Spleen (tissue), 11 donors: ENCODE results near the gene DOCK6. TPM values are rescaled to one million over a fixed set of nuclear protein-coding genes. Genes with fewer than 3 reads are reported as not detected.

Experiments
- DNase-seq: peaks from one replicate; pipeline ENCODE4 v3.0.0-alpha.2; 2020
- H3K27ac ChIP-seq, 8 donors: fragments of 200-600 bp; sonication (generic) in 7 of 8; 1 replicate in 4 of 8; 2 replicates in 4 of 8; pipeline versions ENCODE4 v1.5.0 to v1.8.0; 2016 to 2021; ENCODE audit warnings: inconsistent platforms in 4 of 8, mild to moderate bottlenecking in 4 of 8, moderate library complexity in 1 of 8
- H3K27me3 ChIP-seq, 7 donors: fragments of 200-600 bp; sonication (generic) in 6 of 7; replicated peaks in 1 of 7; 1 replicate in 4 of 7; 2 replicates in 3 of 7; pipeline versions ENCODE4 v1.5.0 to v1.8.0; 2016 to 2021; ENCODE audit warnings: inconsistent platforms in 3 of 7, mild to moderate bottlenecking in 1 of 7
- H3K36me3 ChIP-seq, 6 donors: fragments of 200-600 bp; sonication (generic) in 5 of 6; 1 replicate in 4 of 6; 2 replicates in 2 of 6; pipeline versions ENCODE4 v1.5.0 to v1.8.0; 2016 to 2021; ENCODE audit warnings: inconsistent platforms in 2 of 6
- H3K4me1 ChIP-seq, 6 donors: fragments of 200-600 bp; sonication (generic) in 5 of 6; 1 replicate in 3 of 6; 2 replicates in 3 of 6; pipeline versions ENCODE4 v1.5.0 to v1.8.0; 2016 to 2021; ENCODE audit warnings: inconsistent platforms in 3 of 6
- H3K4me3 ChIP-seq, 8 donors: fragments of 200-600 bp; sonication (generic) in 7 of 8; 1 replicate in 4 of 8; 2 replicates in 4 of 8; pipeline versions ENCODE4 v1.5.0 to v1.8.0; 2016 to 2021; ENCODE audit warnings: inconsistent platforms in 4 of 8, mild to moderate bottlenecking in 4 of 8, moderate library complexity in 2 of 8
- H3K9me3 ChIP-seq, 8 donors: fragments of 200-600 bp; sonication (generic) in 7 of 8; 1 replicate in 4 of 8; 2 replicates in 4 of 8; pipeline versions ENCODE4 v1.5.0 to v1.8.0; 2016 to 2021; ENCODE audit warnings: inconsistent platforms in 4 of 8
- CTCF ChIP-seq, 11 experiments: fragments of 200-600 bp in 7 of 11; fragments of 450-650 bp in 4 of 11; sonication (generic) in 4 of 11; IDR thresholded peaks in 8 of 11; conservative IDR thresholded peaks in 3 of 11; 1 replicate in 7 of 11; 2 replicates in 4 of 11; pipeline versions ENCODE4 v1.4.0 to v1.8.0; 2016 to 2021; ENCODE audit warnings: antibody characterized with exemption in 11 of 11, inconsistent platforms in 4 of 11, mild to moderate bottlenecking in 1 of 11
- POLR2A ChIP-seq, 3 donors: fragments of 450-650 bp; IDR thresholded peaks; one replicate each; pipeline ENCODE4 v1.5.1; 2017; ENCODE audit warnings: antibody characterized with exemption in 3 of 3, mild to moderate bottlenecking in 1 of 3
- POLR2AphosphoS5 ChIP-seq, 3 donors: sonication (generic); formaldehyde crosslinking; IDR thresholded peaks; one replicate each; pipeline ENCODE4 v1.5.1; 2017; ENCODE audit warnings: antibody characterized with exemption in 3 of 3
- WGBS, 5 donors: extraction: QIAGEN DNeasy Blood & Tissue Kit in 3 of 5; methylation state at CpG; one replicate each; pipeline versions ENCODE4 v1.1.5 to v1.1.7; 2013 to 2018; 5-methylcytosine and 5-hydroxymethylcytosine counted together
- intact Hi-C: fragments of 100-400 bp; cut with DNase I; formaldehyde crosslinking; loops from one replicate; pipeline ENCODE4 v1.15.0; 2023; ENCODE audit warnings: low total_unique reads
- polyA plus RNA-seq, 3 donors: library from polyadenylated mRNA; stranded (reverse); fragments of 200-250 nt; gene quantifications; one replicate each; pipeline ENCODE4 v1.2.1, GENCODE V29; 2013
- total RNA-seq, 7 donors: library from RNA; depleted of rRNA in 3 of 7; stranded (reverse); fragments of >200 nt in 3 of 7; fragmentation: NEBNext Ultra II Directional in 4 of 7; extraction: Animal tissue kit (Norgen Biotek cat#: 25700) in 4 of 7; gene quantifications; one replicate each; pipeline versions ENCODE4 v1.1.0 to v1.2.1, GENCODE V29; 2016 to 2021
- donor health status: healthy with polysubstance abuse.
- donor health status: DM: no; HTN: no; CAD: no; lungs with moderate emphysema.
- donor health status: DM: no; HTN: no; CAD: no.
- donor health status: Bipolar disorder and iron deficiency.
- donor health status: healthy.
- donor health status: DM: no; HTN: no; CAD: no.
- donor health status: DM: yes; HTN: yes; CAD: no.

The DOCK6 gene
- total and polyA plus RNA-seq, 10 donors = 12.5 to 105 (median 47.7) TPM

- WGBS, 5 donors = 32 to 40% (median 38%) methylated on average over 15 to 18 of the region's 18 CpGs
- no peak for TF ChIP-seq CTCF (IDR thresholded peaks at IDR 0.05 in 8 of 11, conservative IDR thresholded peaks at IDR 0.05 in 3 of 11)
- TF ChIP-seq POLR2A (IDR thresholded peaks at IDR 0.05) = no peak
- no peak for TF ChIP-seq POLR2AphosphoS5 (IDR thresholded peaks at IDR 0.05)
- peak overlapping the region; percentile 32 to 88 (median 67) for H3K4me3 ChIP-seq
- H3K27me3 ChIP-seq = peaks cover 0 to 46% (median 0%) of the 10 kb centered on the region in 7 donors
- intact Hi-C loops = no loop called here
- H3K9me3 ChIP-seq = no peaks in the 10 kb centered on the region
- H3K36me3 ChIP-seq = no peaks in the 10 kb centered on the region
- H3K27ac ChIP-seq = peak overlapping the region in 7 of 8 donors; percentile 55 to 86 (median 83)
- H3K4me1 ChIP-seq = peaks cover under 1 to 44% (median 27%) of the 10 kb centered on the region in 6 donors
- no peak for DNase-seq
Observed at GRCh38 chr19:11261431-11261970, 823 bp downstream of the DOCK6 start.

DNA sequence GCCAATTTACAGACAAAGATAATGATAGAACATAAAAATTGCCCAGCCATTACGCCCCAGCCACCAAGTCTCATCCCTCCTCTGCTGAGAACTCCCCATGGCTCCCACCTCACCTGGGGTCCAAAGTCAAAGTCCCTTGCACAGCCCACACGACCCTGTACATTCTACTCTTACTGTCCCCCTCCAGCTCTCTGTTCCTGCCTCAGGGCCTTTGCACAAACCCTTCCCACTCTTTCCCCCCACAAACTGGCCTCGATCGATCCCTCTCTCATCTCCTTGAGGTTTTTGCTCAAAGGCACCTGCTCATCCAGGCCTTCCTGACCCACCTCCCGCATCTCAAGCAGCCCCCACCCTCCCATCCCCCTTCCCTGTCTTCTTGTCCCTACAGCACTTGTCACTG lies 1.3 kb downstream of the DOCK6 start:
- Histone ChIP-seq H3K4me1 (peaks cover 5 to 49% (median 32%) of the 10 kb centered on the region in 6 donors), H3K9me3 (no peaks in the 10 kb centered on the region), H3K27ac (peak overlapping the region in 6 of 8 donors; percentile 29 to 86 (median 83)), H3K36me3 (no peaks in the 10 kb centered on the region), H3K4me3 (peak overlapping the region in 2 of 8 donors; percentile 87 to 88), H3K27me3 (peaks cover 0 to 46% (median 0%) of the 10 kb centered on the region in 7 donors)
- intact Hi-C loops = no loop called here
- 73 to 89% (median 86%) methylated on average over 5 of the region's 5 CpGs for WGBS, 5 donors
- TF ChIP-seq CTCF (IDR thresholded peaks at IDR 0.05 in 8 of 11, conservative IDR thresholded peaks at IDR 0.05 in 3 of 11) (no peak), POLR2AphosphoS5 (IDR thresholded peaks at IDR 0.05) (no peak), POLR2A (IDR thresholded peaks at IDR 0.05) (no peak)
- DNase-seq = no peak

GRCh38 chr19:11257846-11258380 lies 4.4 kb downstream of the DOCK6 start:
- intact Hi-C loops = no loop called here
- Histone ChIP-seq H3K4me1 (peaks cover 6 to 50% (median 34%) of the 10 kb centered on the region in 6 donors), H3K4me3 (no peak overlapping the region), H3K27ac (no peak overlapping the region), H3K36me3 (peaks cover 0 to 6% (median 0%) of the 10 kb centered on the region in 6 donors), H3K27me3 (peaks cover 0 to 21% (median 0%) of the 10 kb centered on the region in 7 donors), H3K9me3 (no peaks in the 10 kb centered on the region)
- no peak for DNase-seq
- 79 to 97% (median 81%) methylated on average over 3 of the region's 3 CpGs for WGBS, 5 donors
- TF ChIP-seq POLR2AphosphoS5 (IDR thresholded peaks at IDR 0.05) (no peak), POLR2A (IDR thresholded peaks at IDR 0.05) (no peak), CTCF (IDR thresholded peaks at IDR 0.05 in 8 of 11, conservative IDR thresholded peaks at IDR 0.05 in 3 of 11) (no peak)

DNA sequence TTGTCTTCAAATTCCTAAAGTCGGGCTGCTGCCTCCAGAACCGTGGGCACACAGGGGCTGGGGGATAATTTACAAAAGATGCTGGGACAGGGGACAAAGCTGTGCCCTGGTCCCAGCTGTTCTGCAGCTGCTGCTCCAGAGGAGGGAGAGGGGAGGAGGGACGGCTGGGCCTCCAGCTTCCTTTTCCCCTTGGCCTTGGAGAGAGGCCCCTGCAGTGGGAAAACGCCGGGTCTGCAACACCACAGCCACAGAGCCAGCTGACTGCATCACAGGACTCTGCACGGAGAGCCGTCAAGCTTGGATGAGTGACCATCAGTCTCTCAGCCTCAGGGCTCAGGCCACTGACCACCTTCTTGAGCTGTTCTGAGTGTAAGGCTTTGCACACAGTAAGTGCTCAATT lies 6.1 kb downstream of the DOCK6 start:
- intact Hi-C loops = no loop called here
- WGBS, 5 donors = 6 to 22% (median 13%) methylated on average over 7 of the region's 7 CpGs
- H3K9me3 ChIP-seq = no peaks in the 10 kb centered on the region
- peaks cover 0 to 23% (median 4%) of the 10 kb centered on the region in 6 donors for H3K36me3 ChIP-seq
- H3K4me1 ChIP-seq = peaks cover 6 to 49% (median 26%) of the 10 kb centered on the region in 6 donors
- no peak for DNase-seq
- peaks cover 0 to 4% (median 0%) of the 10 kb centered on the region in 7 donors for H3K27me3 ChIP-seq
- peak overlapping the region in 7 of 8 donors; percentile 3 to 55 (median 7) for H3K27ac ChIP-seq
- H3K4me3 ChIP-seq = no peak overlapping the region
- TF ChIP-seq POLR2A (IDR thresholded peaks at IDR 0.05) (no peak), POLR2AphosphoS5 (IDR thresholded peaks at IDR 0.05) (peak; percentile 30 to 80 (median 50))
